Urothelium cell line (cell line): ENCODE measurements around the gene NPIPA7.
"Not testable (repeated sequence)": the region's sequence is repeated elsewhere in the genome, so short reads cannot be mapped to it uniquely, and the experiment has no call there.

Experiments
- DNase-seq: peaks from one replicate; pipeline ENCODE4 v3.0.0; 2011; ENCODE audit warnings: low spot score, mixed read lengths
- FAIRE-seq: peaks from 2 replicates; lab custom pipeline; 2011; peaks lifted over from hg19 to GRCh38; lab: Jason Lieb, UNC

Gene NPIPA7

GRCh38 chr16:16378840-16379239 is at the start of gene NPIPA7:
Gene NPIPA7, plus strand, starts transcription at chr16:16379140. Its CDS starts 105 bp downstream, at chr16:16379245.
- DNase-seq, FAIRE-seq: not testable (repeated sequence)

GRCh38 chr16:16331466-16331865 is 47.5 kb upstream of the NPIPA7 start:
- not testable (repeated sequence) for FAIRE-seq, DNase-seq

- not testable (repeated sequence) for FAIRE-seq, DNase-seq
Measured at GRCh38 chr16:16357556-16357955, 21.4 kb upstream of the NPIPA7 start.

- DNase-seq, FAIRE-seq: not testable (repeated sequence)
Measured at GRCh38 chr16:16358539-16359240, 20.2 kb upstream of the NPIPA7 start.

GRCh38 chr16:16363595-16363994 is 15.3 kb upstream of the NPIPA7 start:
- FAIRE-seq, DNase-seq: not testable (repeated sequence)

- FAIRE-seq, DNase-seq: not testable (repeated sequence)
Measured at GRCh38 chr16:16364100-16364499, 14.8 kb upstream of the NPIPA7 start.

GRCh38 chr16:16364701-16365100 is 14.2 kb upstream of the NPIPA7 start:
- DNase-seq, FAIRE-seq: not testable (repeated sequence)

GRCh38 chr16:16365319-16365718 is 13.6 kb upstream of the NPIPA7 start:
- DNase-seq = not testable (repeated sequence)

GRCh38 chr16:16365851-16366250 is 13.1 kb upstream of the NPIPA7 start:
- DNase-seq, FAIRE-seq: not testable (repeated sequence)

More at GRCh38 chr16:16365319-16365718, 13.6 kb upstream of the NPIPA7 start:
- not testable (repeated sequence) for FAIRE-seq

GRCh38 chr16:16366552-16367284 is 12.2 kb upstream of the NPIPA7 start:
- not testable (repeated sequence) for DNase-seq, FAIRE-seq

GRCh38 chr16:16367285-16367628 is 11.7 kb upstream of the NPIPA7 start:
- DNase-seq, FAIRE-seq: not testable (repeated sequence)

GRCh38 chr16:16369081-16369856 is 9.7 kb upstream of the NPIPA7 start:
- not testable (repeated sequence) for FAIRE-seq, DNase-seq

- not testable (repeated sequence) for FAIRE-seq, DNase-seq
Measured at GRCh38 chr16:16371136-16371735, 7.7 kb upstream of the NPIPA7 start.

GRCh38 chr16:16374192-16374591 is 4.7 kb upstream of the NPIPA7 start:
- FAIRE-seq, DNase-seq: not testable (repeated sequence)

- FAIRE-seq, DNase-seq: not testable (repeated sequence)
Measured at GRCh38 chr16:16399685-16400084, 20.7 kb downstream of the NPIPA7 start.

- not testable (repeated sequence) for FAIRE-seq, DNase-seq
Measured at GRCh38 chr16:16402333-16402732, 23.4 kb downstream of the NPIPA7 start.

GRCh38 chr16:16404283-16404682 is 25.3 kb downstream of the NPIPA7 start:
- FAIRE-seq = not testable (repeated sequence)

GRCh38 chr16:16405421-16405820 is 26.5 kb downstream of the NPIPA7 start:
- not testable (repeated sequence) for FAIRE-seq, DNase-seq

More at GRCh38 chr16:16404283-16404682, 25.3 kb downstream of the NPIPA7 start:
- DNase-seq = not testable (repeated sequence)

GRCh38 chr16:16408430-16408829 is 29.5 kb downstream of the NPIPA7 start:
- DNase-seq, FAIRE-seq: not testable (repeated sequence)

GRCh38 chr16:16413773-16414172 is 34.8 kb downstream of the NPIPA7 start:
- DNase-seq, FAIRE-seq: not testable (repeated sequence)
